HG03103 (cell line): ENCODE results near the gene ETFRF1.

Experiments used
- ATAC-seq: cut with Tn5 transposase; IDR thresholded peaks from one replicate; pipeline ENCODE4 v1.9.1; 2021; ENCODE audit warnings: low read depth; ENCODE audit not compliant: unreplicated experiment

ETFRF1 gene

GRCh38 chr12:25195056-25195971 lies at the start of gene ETFRF1, which contains the start of gene DNAI7:
Gene ETFRF1 (plus strand): TSS chr12:25195237. CDS start chr12:25203957, 8,720 bp downstream.
Gene DNAI7 (minus strand): TSS chr12:25195160. CDS start chr12:25195078, 82 bp downstream.
- ATAC-seq, result peak; percentile 93

GRCh38 chr12:25146686-25147085 lies 48.4 kb upstream of the ETFRF1 start:
- no peak for ATAC-seq

GRCh38 chr12:25151476-25151875 lies 43.6 kb upstream of the ETFRF1 start:
- no peak for ATAC-seq

GRCh38 chr12:25152055-25152454 lies 43.0 kb upstream of the ETFRF1 start:
- no peak for ATAC-seq

GRCh38 chr12:25155022-25155576 lies 39.9 kb upstream of the ETFRF1 start:
- ATAC-seq, result peak; percentile 45

- no peak for ATAC-seq
Observed at GRCh38 chr12:25156061-25156460, 39.0 kb upstream of the ETFRF1 start.

GRCh38 chr12:25162866-25163265 lies 32.2 kb upstream of the ETFRF1 start:
- no peak for ATAC-seq

- no peak for ATAC-seq
Observed at GRCh38 chr12:25182765-25183164, 12.3 kb upstream of the ETFRF1 start.

GRCh38 chr12:25184132-25184531 lies 10.9 kb upstream of the ETFRF1 start:
- no peak for ATAC-seq

- ATAC-seq, result peak; percentile 53
Observed at GRCh38 chr12:25186038-25186787, 8.8 kb upstream of the ETFRF1 start.

GRCh38 chr12:25186788-25187402 lies 8.1 kb upstream of the ETFRF1 start:
- peak; percentile 76 for ATAC-seq

GRCh38 chr12:25187781-25188180 lies 7.3 kb upstream of the ETFRF1 start:
- no peak for ATAC-seq

- no peak for ATAC-seq
Observed at GRCh38 chr12:25189656-25190055, 5.4 kb upstream of the ETFRF1 start.

GRCh38 chr12:25190793-25191192 lies 4.2 kb upstream of the ETFRF1 start:
- no peak for ATAC-seq

GRCh38 chr12:25194214-25194613 lies 823 bp upstream of the ETFRF1 start:
- no peak for ATAC-seq

GRCh38 chr12:25194722-25195055 lies 348 bp upstream of the ETFRF1 start:
- no peak for ATAC-seq

- no peak for ATAC-seq
Observed at GRCh38 chr12:25197608-25198007, 2.6 kb downstream of the ETFRF1 start.

- no peak for ATAC-seq
Observed at GRCh38 chr12:25200703-25201102, 5.7 kb downstream of the ETFRF1 start.

GRCh38 chr12:25202137-25202536 lies 7.1 kb downstream of the ETFRF1 start:
- no peak for ATAC-seq

GRCh38 chr12:25207411-25207810 lies 12.4 kb downstream of the ETFRF1 start:
- ATAC-seq, result no peak

GRCh38 chr12:25207846-25208245 lies 12.8 kb downstream of the ETFRF1 start:
- ATAC-seq, result no peak
